KMS-11 (cell line): ENCODE data around the gene DEPDC5.

Experiments used
- H2AFZ ChIP-seq: fragments of 200-600 bp; sonication (generic); 2 replicates; pipeline ENCODE4 v1.6.1; 2016; ENCODE audit warnings: antibody characterized with exemption, mixed run types, low read depth
- H3K27ac ChIP-seq: fragments of 200-600 bp; sonication (generic); 2 replicates; pipeline ENCODE4 v1.6.1; 2016; ENCODE audit warnings: mild to moderate bottlenecking, mixed run types
- H3K27me3 ChIP-seq: fragments of 200-600 bp; sonication (generic); 2 replicates; pipeline ENCODE4 v1.6.1; 2017; ENCODE audit warnings: mild to moderate bottlenecking, low read depth, mixed run types, moderate library complexity; ENCODE audit not compliant: insufficient read depth
- H3K36me3 ChIP-seq: fragments of 200-600 bp; sonication (generic); 2 replicates; pipeline ENCODE4 v1.6.1; 2017; ENCODE audit warnings: mild to moderate bottlenecking, mixed run types; ENCODE audit not compliant: insufficient read depth
- H3K4me1 ChIP-seq: fragments of 200-600 bp; sonication (generic); 2 replicates; pipeline ENCODE4 v1.6.1; 2016; ENCODE audit warnings: mild to moderate bottlenecking, low read depth, mixed run types; ENCODE audit not compliant: poor library complexity, severe bottlenecking
- H3K4me2 ChIP-seq: fragments of 200-600 bp; sonication (generic); 2 replicates; pipeline ENCODE4 v1.7.0; 2016; ENCODE audit warnings: mild to moderate bottlenecking, mixed run types
- H3K4me3 ChIP-seq: fragments of 200-600 bp; sonication (generic); IDR thresholded peaks from 2 replicates; pipeline ENCODE4 v1.6.1; 2017; ENCODE audit warnings: low read depth, low read length, mixed read lengths; ENCODE audit not compliant: insufficient read depth
- H3K79me2 ChIP-seq: fragments of 200-600 bp; sonication (generic); 2 replicates; pipeline ENCODE4 v1.6.1; 2016; ENCODE audit warnings: low read depth, mixed run types; ENCODE audit not compliant: insufficient read depth
- H3K9ac ChIP-seq: fragments of 200-600 bp; sonication (generic); 2 replicates; pipeline ENCODE4 v1.6.1; 2016; ENCODE audit warnings: mild to moderate bottlenecking, mixed run types
- H4K20me1 ChIP-seq: fragments of 200-600 bp; sonication (generic); 2 replicates; pipeline ENCODE4 v1.6.1; 2016; ENCODE audit warnings: mild to moderate bottlenecking, mixed run types; ENCODE audit not compliant: insufficient read depth
- TF ChIP-seq, protein P1 (sequence below): fragments of 200-600 bp; sonication (generic); conservative IDR thresholded peaks from 2 replicates; pipeline ENCODE4 v1.6.1; 2017; ENCODE audit warnings: low read depth, mild to moderate bottlenecking, antibody characterized with exemption, low read length, moderate library complexity, mixed read lengths

Gene DEPDC5

DNA sequence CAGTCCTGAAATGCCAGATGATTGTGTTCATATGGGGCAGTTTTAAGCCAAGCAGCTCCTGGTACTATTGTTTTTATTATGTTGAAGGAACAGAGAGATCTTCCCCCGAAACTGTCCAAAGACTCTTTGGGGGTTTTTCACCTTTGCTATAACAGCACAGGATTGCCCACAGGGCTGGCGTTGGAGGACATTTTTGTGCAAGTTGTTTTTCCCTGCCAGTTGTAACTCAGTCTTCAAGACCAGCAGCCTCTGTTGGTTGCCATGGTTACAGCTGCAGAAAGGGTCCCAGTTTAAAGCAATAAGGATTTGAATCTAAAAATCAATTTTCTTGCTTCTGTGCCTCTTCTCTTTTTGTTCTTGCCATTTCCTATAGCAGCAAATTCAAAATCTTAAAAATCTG lies 145.1 kb downstream of the DEPDC5 start:
- H3K27ac ChIP-seq, result no peak overlapping the region
- no peaks in the 10 kb centered on the region for H3K36me3 ChIP-seq
- no peaks in the 10 kb centered on the region for H4K20me1 ChIP-seq
- TF ChIP-seq, protein P1, sequence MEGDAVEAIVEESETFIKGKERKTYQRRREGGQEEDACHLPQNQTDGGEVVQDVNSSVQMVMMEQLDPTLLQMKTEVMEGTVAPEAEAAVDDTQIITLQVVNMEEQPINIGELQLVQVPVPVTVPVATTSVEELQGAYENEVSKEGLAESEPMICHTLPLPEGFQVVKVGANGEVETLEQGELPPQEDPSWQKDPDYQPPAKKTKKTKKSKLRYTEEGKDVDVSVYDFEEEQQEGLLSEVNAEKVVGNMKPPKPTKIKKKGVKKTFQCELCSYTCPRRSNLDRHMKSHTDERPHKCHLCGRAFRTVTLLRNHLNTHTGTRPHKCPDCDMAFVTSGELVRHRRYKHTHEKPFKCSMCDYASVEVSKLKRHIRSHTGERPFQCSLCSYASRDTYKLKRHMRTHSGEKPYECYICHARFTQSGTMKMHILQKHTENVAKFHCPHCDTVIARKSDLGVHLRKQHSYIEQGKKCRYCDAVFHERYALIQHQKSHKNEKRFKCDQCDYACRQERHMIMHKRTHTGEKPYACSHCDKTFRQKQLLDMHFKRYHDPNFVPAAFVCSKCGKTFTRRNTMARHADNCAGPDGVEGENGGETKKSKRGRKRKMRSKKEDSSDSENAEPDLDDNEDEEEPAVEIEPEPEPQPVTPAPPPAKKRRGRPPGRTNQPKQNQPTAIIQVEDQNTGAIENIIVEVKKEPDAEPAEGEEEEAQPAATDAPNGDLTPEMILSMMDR, result no peak
- peaks cover 4% of the 10 kb centered on the region for H3K4me1 ChIP-seq
- H2AFZ ChIP-seq, result no peak overlapping the region
- H3K79me2 ChIP-seq, result no peaks in the 10 kb centered on the region
- H3K4me3 ChIP-seq, result no peak overlapping the region
- H3K9ac ChIP-seq, result no peak overlapping the region
- H3K4me2 ChIP-seq, result no peak overlapping the region
- H3K27me3 ChIP-seq, result no peaks in the 10 kb centered on the region

DNA sequence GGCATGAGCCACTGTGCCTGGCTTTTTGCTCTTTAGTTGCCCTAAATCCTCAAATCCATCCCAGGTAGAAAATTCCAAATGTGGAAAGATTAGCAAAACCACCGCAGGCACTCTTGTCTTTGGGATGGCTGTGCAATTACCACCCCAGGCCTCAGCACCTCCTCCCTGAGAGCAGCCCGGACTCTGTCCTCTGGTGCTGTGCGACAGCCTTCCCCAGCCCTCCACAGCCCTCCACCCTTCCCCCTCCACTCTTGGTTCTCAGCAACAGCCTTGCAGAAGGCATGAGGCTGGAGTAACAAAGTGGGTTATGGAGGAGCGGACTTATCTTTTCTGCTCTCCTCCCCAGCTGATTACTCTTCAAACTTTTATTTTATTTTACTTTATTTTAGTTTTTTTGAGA lies 145.8 kb downstream of the DEPDC5 start:
- TF ChIP-seq, protein P1, result no peak
- H2AFZ ChIP-seq, result no peak overlapping the region
- H3K9ac ChIP-seq, result no peak overlapping the region
- H3K4me1 ChIP-seq, result no peaks in the 10 kb centered on the region
- no peaks in the 10 kb centered on the region for H3K27me3 ChIP-seq
- no peaks in the 10 kb centered on the region for H4K20me1 ChIP-seq
- H3K36me3 ChIP-seq, result no peaks in the 10 kb centered on the region
- no peak overlapping the region for H3K4me3 ChIP-seq
- H3K79me2 ChIP-seq, result no peaks in the 10 kb centered on the region
- H3K4me2 ChIP-seq, result no peak overlapping the region
- H3K27ac ChIP-seq, result no peak overlapping the region

DNA sequence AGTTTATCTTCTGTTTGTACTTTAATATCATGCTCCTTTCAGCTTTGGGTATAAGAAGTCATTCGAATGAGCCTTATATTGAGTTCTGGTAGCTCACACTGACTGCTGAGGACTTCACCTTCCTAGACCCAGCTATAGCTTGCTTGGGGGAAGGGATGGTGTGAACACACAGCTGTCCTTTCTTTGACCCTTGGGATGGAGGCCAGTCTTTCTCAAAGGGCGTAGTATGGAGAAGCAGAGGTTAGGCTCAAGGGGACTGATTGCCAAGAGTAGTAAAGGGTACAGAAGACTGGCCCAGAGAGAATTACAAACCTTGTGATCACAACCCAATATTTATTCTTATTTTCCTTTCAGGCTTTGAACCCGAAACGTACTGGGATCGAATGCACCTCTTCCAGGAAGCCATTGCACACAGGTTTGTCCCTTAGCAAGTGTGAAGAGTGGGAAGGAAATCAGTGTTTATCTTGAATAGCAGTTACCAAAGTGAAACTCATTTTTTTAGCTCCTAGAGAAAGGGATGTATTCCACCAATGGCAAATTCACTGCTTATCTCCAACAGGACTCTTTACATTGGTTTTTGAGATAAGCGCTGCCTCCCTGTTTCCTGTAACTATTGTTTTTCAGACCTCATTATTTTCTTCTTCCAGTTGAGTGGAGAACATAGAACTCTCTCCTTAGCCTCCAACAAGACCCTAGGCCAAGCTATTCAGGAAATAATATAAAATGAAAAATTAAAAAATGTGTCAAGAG lies 147.7 kb downstream of the DEPDC5 start:
- Histone ChIP-seq H3K4me3 (no peak overlapping the region), H3K27ac (no peak overlapping the region), H3K27me3 (no peaks in the 10 kb centered on the region), H4K20me1 (no peaks in the 10 kb centered on the region), H3K36me3 (no peaks in the 10 kb centered on the region), H3K79me2 (no peaks in the 10 kb centered on the region), H3K9ac (no peak overlapping the region), H2AFZ (no peak overlapping the region), H3K4me2 (no peak overlapping the region), H3K4me1 (no peaks in the 10 kb centered on the region)
- TF ChIP-seq, protein P1, result no peak

DNA sequence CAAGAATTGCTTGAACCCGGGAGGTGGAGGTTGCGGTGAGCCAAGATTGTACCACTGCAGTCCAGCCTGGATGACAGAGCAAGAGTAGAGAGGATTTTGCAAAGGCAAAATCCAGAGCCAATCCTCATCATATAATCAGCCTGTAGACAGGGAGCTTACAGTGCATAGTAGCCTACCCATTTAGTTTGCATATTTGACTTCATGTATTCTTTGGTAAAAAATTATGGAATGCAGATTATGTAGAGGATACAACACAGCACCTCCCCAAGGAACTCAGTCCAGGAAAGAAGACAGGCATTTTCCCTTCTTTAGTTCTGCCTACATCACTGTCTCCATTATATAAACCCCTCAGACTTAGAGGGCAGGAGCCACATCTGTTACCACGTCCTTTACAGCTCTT lies 150.8 kb downstream of the DEPDC5 start:
- H3K79me2 ChIP-seq, result no peaks in the 10 kb centered on the region
- TF ChIP-seq, protein P1, result no peak
- no peaks in the 10 kb centered on the region for H4K20me1 ChIP-seq
- H3K36me3 ChIP-seq, result no peaks in the 10 kb centered on the region
- H3K27ac ChIP-seq, result no peak overlapping the region
- no peaks in the 10 kb centered on the region for H3K4me1 ChIP-seq
- no peak overlapping the region for H3K4me3 ChIP-seq
- no peaks in the 10 kb centered on the region for H3K27me3 ChIP-seq
- H2AFZ ChIP-seq, result no peak overlapping the region
- no peak overlapping the region for H3K9ac ChIP-seq
- H3K4me2 ChIP-seq, result no peak overlapping the region
